Measurements from ENCODE around the gene SMAP2.
"Not testable (repeated sequence)": the region's sequence is repeated elsewhere in the genome, so short reads cannot be mapped to it uniquely, and the experiment has no call there.

SMAP2 gene

DNA sequence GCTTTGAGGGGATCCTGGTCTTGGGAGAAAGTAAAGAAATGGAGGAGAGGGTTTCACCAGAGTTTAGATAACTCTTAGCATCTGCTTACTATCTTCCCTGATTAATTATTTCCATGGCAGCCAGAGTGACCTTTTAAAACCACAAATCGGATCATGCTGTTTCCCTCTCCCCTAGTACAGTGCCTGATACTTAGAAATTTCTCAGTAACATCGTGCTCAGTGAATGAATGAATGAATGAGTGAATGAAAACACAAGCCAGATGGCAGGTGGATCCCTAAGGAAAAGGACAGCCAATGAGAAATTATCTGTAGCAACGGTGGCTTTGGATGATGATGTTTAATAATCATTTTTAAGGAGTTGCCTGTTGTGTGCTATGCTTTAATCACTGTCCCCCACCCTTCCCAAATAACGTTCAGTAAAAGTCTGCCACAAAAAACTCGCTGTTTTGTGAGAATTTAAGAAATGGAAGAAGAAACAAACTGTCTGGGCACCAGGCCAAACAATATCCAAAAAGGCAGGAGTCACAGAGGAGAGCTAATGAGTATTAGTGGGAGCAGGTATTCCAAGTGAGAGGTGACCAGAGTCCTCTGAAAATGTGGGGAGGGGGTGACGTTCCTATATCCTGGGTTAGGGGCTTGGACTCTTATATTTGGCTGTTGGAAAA is 737 bp upstream of the SMAP2 start:
- FAIRE-seq = no peak

- no peak for FAIRE-seq
These were observed 4.0 kb downstream of the SMAP2 start for GRCh38 chr1:40377512-40377911.

GRCh38 chr1:40379785-40380452 is 6.4 kb downstream of the SMAP2 start:
- no peak for FAIRE-seq

DNA sequence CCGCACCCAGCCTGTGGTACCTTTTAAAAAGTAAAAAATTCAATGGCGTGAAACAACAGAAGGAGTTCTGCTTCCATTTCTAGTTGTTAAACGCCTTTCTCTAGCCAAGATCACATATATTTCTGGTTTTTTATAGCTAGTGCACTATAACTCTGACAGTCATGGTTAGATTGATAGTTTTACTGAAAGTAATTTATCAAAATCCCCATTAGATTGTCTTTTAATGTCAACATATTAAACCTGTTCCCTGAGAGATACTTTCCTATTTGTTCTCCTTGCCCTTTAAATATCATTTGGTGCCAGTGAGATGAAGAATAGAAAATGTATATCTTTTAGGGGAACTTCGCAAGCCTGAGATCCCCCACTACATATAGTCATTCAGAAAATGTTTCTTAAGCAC is 7.3 kb downstream of the SMAP2 start:
- FAIRE-seq = no peak

- FAIRE-seq = no peak
These were observed 8.0 kb downstream of the SMAP2 start for GRCh38 chr1:40381268-40382107.

DNA sequence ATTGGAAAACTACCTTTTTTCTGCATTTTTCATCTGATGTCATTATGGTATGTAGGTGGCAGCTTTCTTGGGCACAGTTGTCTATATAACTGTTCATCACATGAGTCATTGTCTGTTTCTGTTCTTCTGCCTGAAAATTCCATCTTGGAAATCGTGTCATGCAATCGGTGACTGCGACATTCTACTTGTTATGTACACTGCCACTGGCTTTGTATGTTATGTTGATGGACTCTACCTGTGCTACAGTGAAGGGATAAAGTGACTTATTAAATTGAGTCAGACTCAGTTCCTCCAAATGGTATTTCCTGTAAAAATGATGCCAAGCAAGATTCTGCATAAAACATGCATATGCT is 8.6 kb downstream of the SMAP2 start:
- FAIRE-seq = no peak

- no peak for FAIRE-seq
These were observed 9.1 kb downstream of the SMAP2 start for GRCh38 chr1:40382601-40383000.

- no peak for FAIRE-seq
These were observed 9.6 kb downstream of the SMAP2 start for GRCh38 chr1:40383095-40383487.

DNA sequence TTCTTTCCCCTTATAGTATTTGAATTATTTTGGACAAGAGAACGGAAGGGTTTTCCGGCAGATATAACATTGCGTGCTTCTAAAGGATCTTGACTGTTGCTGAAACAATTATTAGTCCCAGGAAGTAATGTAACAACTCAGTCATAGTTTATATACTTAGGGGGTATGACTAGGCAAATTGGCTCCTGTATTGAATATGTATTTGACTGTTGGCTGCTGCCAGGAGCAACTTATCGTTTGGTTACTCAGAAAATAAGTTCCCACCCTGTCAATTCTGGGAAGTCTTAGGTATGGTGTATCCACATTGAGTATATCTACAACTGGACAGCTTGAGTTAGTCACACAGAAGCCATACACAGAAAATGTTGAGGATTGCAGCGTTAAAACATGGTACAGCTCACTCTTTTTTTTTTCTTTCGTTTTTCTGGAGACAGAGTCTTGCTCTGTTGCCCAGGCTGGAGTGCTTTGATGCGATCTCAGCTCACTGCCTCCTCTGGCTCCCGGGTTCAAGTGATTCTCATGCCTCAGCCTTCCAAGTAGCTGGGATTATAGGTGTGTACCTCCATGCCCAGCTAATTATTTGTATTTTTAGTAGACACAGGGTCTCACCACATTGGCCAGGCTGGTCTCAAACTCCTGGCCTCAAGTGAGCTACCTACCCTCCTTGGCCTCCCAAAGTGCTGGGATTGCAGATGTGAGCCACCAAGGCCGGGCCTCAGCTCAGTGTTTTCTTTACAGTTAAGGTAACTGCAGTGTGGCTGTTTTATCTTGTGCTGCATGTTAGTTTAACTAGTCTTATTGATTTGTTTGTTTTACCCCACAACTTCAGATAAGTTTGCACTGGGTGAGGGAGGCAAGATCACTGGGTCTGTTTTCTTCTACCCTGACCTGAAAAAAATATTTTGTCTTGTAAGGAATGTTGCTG is 10.2 kb downstream of the SMAP2 start:
- FAIRE-seq = no peak

- no peak for FAIRE-seq
These were observed 10.9 kb downstream of the SMAP2 start for GRCh38 chr1:40384413-40384762.

DNA sequence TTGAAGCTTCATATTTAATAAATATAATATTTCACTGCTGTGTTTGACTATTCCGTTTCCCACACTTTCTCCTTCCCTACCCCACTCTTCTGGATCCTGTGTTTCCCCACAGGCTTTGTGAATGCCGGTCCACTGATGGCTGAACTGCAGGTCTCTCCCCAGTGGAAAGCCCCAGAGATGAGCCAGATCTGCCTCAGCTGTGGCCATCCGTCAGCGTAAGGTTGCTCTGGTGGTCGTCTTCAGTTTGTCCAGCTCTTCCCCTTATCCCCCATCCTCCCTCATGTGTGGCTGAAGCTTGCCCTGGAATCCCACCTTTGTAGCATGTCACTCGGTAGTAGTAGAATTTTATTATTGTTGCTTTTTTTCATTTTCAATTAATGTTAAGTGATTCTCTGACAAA is 11.4 kb downstream of the SMAP2 start:
- FAIRE-seq = no peak

DNA sequence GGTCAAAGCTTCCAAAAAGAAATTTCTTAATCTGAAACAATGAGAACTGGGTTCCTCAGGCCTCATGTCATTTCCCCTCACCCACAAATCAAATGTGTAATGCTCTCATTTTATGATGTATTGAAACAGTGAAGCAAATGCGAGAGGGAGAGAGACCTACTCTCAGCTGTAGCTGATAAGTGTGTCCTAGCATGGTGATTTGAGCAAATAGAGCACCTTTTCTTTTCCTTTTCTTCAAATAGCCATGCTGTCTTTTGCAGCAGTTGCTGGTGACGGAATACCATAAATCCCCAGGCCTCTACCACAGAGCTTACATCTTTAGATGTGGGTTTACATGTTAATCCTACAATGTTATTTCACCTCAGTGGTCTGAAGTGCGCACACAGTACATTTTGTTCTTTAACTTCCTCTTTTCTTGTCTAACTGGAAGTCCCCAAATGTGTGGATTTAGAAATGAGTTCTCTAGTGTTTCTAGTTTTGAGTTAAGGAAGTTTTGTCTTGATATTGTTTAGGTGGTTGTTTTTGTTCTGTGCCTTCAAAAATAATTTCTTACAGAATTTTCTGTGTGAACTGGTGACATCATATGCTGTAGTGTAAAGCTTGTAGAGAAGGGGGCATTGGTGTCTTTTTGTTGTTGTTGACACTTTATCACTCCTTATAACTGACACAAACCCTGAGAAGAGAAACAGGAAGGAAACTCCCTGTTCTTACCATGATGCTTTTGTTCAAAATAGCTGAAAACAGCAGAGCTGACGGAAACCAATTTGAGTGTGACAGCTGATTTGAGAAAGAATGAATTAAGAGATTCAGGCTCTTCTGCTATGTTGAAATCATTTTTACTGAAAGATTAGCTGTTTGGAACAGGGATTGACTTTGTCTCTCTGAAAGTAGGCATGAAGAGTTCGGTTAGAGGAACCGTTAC is 12.2 kb downstream of the SMAP2 start:
- no peak for FAIRE-seq

DNA sequence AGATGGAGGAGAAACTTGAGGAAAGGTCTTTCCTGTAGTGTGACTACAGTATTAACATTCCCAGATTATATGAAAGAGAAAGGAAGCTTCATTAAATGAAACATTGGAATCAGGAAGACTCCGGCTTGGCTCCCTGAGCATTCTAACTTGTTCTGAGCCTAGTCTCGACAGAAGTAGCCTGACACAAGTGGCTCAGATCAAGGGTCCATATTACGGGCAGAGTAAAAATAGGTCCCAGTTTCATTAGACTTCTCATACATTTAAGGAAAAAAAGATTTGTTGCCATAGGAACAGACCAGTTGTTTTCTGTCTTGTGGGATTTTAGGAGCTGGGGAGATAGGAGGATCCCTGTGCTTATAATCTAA is 12.8 kb downstream of the SMAP2 start:
- FAIRE-seq = no peak

DNA sequence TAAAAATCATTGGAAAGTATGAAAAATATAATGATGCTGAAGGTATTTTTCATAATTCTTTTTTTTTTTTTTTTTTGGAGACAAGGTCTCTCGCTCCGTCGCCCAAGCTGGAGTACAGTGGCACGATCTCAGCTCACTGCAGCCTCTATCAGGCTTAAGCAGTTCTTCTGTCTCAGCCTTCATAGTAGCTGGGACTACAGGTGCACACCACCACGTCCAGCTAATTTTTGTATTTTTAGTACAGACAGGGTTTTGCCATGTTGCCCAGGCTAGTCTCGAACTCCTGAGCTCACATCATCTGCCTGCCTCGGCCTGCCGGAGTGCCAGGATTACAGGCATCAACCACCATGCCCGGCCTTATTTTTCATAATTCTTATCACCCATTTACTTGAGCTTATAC is 13.3 kb downstream of the SMAP2 start:
- FAIRE-seq = no peak

DNA sequence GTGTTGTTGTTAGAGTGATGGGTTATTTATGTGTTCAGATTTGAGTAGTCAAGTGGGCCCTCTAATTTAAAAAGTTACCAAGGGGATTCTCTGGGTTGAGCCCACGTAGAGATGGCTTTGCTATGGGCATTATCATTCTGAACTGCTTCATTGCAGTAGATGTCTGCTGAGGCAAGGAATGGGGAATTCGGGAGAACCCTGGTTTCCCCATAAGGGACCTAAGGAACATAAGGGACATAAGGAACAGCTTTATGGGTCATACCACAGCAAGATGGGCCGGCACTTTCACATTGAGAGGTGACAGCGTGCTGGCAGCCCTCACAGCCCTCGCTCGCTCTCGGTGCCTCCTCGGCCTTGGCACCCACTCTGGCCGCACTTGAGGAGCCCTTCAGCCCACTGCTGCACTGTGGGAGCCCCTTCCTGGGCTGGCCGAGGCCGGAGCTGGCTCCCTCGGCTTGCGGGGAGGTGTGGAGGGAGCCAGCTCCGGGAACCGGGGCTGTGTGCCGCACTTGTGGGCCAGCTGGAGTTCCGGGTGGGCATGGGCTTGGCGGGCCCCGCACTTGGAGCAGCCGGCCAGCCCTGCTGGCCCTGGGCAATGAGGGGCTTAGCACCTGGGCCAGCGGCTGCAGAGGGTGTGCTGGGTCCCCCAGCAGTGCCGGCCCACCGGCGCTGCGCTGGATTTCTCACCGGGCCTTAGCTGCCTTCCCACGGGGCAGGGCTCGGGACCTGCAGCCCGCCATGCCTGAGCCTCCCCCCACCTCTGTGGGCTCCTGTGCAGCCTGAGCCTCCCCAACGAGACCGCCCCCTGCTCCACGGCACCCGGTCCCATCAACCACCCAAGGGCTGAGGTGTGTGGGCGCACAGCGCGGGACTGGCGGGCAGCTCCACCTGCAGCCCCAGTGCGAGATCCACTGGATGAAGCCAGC is 14.1 kb downstream of the SMAP2 start:
- FAIRE-seq = not testable (repeated sequence)

DNA sequence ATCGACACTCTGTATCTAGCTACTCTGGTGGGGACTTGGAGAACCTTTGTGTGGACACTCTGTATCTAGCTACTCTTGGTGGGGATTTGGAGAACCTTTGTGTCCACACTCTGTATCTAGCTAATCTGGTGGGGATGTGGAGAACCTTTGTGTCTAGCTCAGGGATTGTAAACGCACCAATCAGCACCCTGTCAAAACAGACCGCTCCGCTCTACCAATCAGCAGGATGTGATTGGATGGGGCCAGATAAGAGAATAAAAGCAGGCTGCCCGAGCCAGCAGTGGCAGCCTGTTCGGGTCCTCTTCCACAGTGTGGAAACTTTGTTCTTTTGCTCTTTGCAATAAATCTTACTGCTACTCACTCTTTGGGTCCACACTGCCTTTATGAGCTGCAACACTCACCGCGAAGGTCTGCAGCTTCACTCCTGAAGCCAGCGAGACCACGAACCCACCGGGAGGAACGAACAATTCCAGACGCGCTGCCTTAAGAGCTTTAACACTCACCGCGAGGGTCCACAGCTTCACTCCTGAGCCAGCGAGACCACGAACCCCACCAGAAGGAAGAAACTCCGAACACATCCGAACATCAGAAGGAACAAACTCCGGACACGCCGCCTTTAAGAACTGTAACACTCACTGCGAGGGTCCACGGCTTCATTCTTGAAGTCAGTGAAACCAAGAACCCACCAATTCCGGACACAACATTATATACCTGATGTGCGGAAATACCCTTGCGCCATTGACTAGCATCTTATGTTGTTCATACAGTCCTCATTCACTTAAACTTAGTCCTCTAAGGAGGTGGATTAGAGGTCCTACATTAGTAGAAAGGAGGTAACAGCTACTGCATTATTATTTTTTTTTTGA is 15.2 kb downstream of the SMAP2 start:
- not testable (repeated sequence) for FAIRE-seq

DNA sequence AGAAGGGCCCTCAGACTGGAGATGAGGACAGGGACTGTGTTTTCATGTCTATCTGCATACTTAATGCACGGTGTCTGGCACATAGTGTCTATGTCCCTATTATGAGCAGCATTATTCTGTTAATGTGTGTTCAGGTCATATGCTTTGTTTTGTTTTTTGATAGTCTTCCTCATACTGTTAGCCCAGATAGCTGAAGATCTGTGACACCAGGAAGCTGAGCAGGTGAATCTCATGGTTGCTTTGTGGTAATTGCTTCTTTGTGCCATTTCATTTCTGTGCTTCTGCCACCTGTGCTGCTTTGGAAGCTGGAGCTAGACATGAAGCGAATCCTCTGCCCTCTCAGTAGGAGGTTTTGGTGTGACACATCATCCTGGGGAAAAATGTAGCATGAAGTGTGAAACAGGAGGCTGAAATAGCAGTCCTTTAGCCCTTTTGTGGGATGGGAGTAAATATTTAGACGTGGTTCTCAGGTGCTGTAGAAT is 15.8 kb downstream of the SMAP2 start:
- FAIRE-seq = no peak

- no peak for FAIRE-seq
These were observed 16.5 kb downstream of the SMAP2 start for GRCh38 chr1:40389871-40390560.

- FAIRE-seq = no peak
These were observed 17.3 kb downstream of the SMAP2 start for GRCh38 chr1:40390857-40391256.

Measured in endometrium (tissue), 2 donors.